C4-2B (cell line): ENCODE results near the gene SCAMP3.

Experiments used
- ZFX ChIP-seq: fragments of 450-650 bp; IDR thresholded peaks from 2 replicates; pipeline ENCODE4 v1.6.1; 2017
- TF ChIP-seq, protein P1 (sequence below): fragments of 450-650 bp; conservative IDR thresholded peaks from 2 replicates; pipeline ENCODE4 v1.5.1; 2017; ENCODE audit warnings: mild to moderate bottlenecking

- TF ChIP-seq, protein P1, sequence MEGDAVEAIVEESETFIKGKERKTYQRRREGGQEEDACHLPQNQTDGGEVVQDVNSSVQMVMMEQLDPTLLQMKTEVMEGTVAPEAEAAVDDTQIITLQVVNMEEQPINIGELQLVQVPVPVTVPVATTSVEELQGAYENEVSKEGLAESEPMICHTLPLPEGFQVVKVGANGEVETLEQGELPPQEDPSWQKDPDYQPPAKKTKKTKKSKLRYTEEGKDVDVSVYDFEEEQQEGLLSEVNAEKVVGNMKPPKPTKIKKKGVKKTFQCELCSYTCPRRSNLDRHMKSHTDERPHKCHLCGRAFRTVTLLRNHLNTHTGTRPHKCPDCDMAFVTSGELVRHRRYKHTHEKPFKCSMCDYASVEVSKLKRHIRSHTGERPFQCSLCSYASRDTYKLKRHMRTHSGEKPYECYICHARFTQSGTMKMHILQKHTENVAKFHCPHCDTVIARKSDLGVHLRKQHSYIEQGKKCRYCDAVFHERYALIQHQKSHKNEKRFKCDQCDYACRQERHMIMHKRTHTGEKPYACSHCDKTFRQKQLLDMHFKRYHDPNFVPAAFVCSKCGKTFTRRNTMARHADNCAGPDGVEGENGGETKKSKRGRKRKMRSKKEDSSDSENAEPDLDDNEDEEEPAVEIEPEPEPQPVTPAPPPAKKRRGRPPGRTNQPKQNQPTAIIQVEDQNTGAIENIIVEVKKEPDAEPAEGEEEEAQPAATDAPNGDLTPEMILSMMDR, result no peak
- TF ChIP-seq ZFX, result no peak
These were observed 25.7 kb downstream of the SCAMP3 start for GRCh38 chr1:155236451-155236850.
